Measurements from ENCODE around the gene BBS9.

DNA sequence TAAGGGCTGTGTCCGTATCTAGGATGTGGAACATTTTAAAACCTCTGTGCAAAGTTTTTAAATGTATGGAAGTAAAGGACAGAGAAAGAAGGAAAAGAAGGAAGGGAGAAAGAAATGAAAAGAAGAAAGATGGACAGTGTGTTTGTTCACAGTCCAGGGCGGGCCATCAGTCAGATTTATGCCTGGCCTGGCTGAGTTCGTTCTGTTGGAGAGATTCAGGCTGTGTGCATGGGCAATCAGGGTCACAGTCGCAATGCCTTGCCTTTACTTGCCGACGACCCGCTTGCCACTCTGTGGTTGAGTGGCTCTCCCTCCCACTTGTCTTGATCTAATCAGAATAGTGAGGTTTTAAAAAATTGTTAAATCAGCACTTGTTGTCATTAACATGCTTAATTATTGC lies 406.6 kb downstream of the BBS9 start:
- TF ChIP-seq EZH2 (optimal IDR thresholded peaks at IDR 0.05; ENCODE audit: low read depth, low read length) (no peak), CTCF (IDR thresholded peaks at IDR 0.05; ENCODE audit: low read length) (no peak), EZH2phosphoT487 (IDR thresholded peaks at IDR 0.05; ENCODE audit: low read length) (no peak)
